H1 (cell line): ENCODE measurements around the gene RELL2. TPM values are rescaled to one million over a fixed set of nuclear protein-coding genes. Genes with fewer than 3 reads are reported as not detected.
A peak's percentile ranks its signal among the peaks of the same experiment; 100 is the strongest.

Source experiments
- CEBPB ChIP-seq: IDR thresholded peaks from 2 replicates; pipeline ENCODE4 v1.6.1; 2012; ENCODE audit warnings: low read depth, low read length
- CHD2 ChIP-seq: IDR thresholded peaks from 2 replicates; pipeline ENCODE4 v1.6.1; 2012; ENCODE audit warnings: low read length, improper control_type of control experiment
- CHD7 ChIP-seq: fragments of 300-600 bp; sonication (generic); IDR thresholded peaks from 2 replicates; pipeline ENCODE4 v1.7.1; 2012; ENCODE audit warnings: low read length, moderate library complexity, mild to moderate bottlenecking, inconsistent platforms; ENCODE audit not compliant: insufficient replicate concordance
- FOSL1 ChIP-seq: IDR thresholded peaks from 2 replicates; pipeline ENCODE4 v1.6.1; 2011; ENCODE audit warnings: mild to moderate bottlenecking, low read depth, low read length, moderate library complexity; ENCODE audit not compliant: insufficient read depth
- RFX5 ChIP-seq: IDR thresholded peaks from 2 replicates; pipeline ENCODE4 v1.6.1; 2011; ENCODE audit warnings: low read depth, low read length, improper control_type of control experiment, borderline replicate concordance
- SIRT6 ChIP-seq: IDR thresholded peaks from one replicate; pipeline ENCODE4 v1.7.1; 2012; ENCODE audit warnings: low read length, inconsistent platforms
- SRF ChIP-seq: IDR thresholded peaks from 2 replicates; pipeline ENCODE4 v1.6.1; 2011; ENCODE audit warnings: mild to moderate bottlenecking, low read depth, low read length, moderate library complexity
- SUZ12 ChIP-seq: fragments of 200-600 bp; sonication (generic); IDR thresholded peaks from 2 replicates; pipeline ENCODE4 v1.6.1; 2012; ENCODE audit warnings: mild to moderate bottlenecking, inconsistent platforms, low read length, moderate library complexity, mixed read lengths
- polyA plus RNA-seq, 7 experiments: library from polyadenylated mRNA; depleted of rRNA in 3 of 7; stranded (reverse) in 5 of 7; unstranded in 2 of 7; fragments of >200 nt in 5 of 7; fragments of 200-250 nt in 2 of 7; gene quantifications; 1 replicate in 5 of 7; 2 replicates in 1 of 7; 4 replicates in 1 of 7; pipeline versions ENCODE4 v1.2.1 to v1.2.3, GENCODE V29; 2011 to 2013; ENCODE audit warnings: missing spikeins in 2 of 7, mixed read lengths in 2 of 7
- total RNA-seq: library from RNA; stranded (reverse); fragmentation: NEBNext Ultra II Directional; extraction: Animal tissue kit (Norgen Biotek cat#: 25700); gene quantifications from 2 replicates; pipeline ENCODE4 v1.2.1, GENCODE V29; 2021
- TF ChIP-seq, protein P1 (sequence below): IDR thresholded peaks from 2 replicates; pipeline ENCODE4 v1.6.1; 2012; ENCODE audit warnings: low read length, inconsistent platforms

The RELL2 gene
- total and polyA plus RNA-seq, 2 of the 8 experiments (the other 6 are each of a cell fraction or from before 2014, with no cell fraction given) = 18.6 to 23.7 TPM

- TF ChIP-seq CEBPB (no peak), SRF (peak; percentile 41; the same call in 1 of the 2 replicates), CHD2 (peak; percentile 50; the same call in 1 of the 2 replicates), FOSL1 (no peak), SIRT6 (no peak), CHD7 (no peak), RFX5 (no peak), SUZ12 (peak; percentile 49; the same call in 1 of the 2 replicates)
- TF ChIP-seq, protein P1, sequence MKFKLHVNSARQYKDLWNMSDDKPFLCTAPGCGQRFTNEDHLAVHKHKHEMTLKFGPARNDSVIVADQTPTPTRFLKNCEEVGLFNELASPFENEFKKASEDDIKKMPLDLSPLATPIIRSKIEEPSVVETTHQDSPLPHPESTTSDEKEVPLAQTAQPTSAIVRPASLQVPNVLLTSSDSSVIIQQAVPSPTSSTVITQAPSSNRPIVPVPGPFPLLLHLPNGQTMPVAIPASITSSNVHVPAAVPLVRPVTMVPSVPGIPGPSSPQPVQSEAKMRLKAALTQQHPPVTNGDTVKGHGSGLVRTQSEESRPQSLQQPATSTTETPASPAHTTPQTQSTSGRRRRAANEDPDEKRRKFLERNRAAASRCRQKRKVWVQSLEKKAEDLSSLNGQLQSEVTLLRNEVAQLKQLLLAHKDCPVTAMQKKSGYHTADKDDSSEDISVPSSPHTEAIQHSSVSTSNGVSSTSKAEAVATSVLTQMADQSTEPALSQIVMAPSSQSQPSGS = no peak
- TF ChIP-seq, all 59 proteins: peak for 31
These were observed 17.8 kb upstream of the RELL2 start, which contains the start of gene DIAPH1 (continued) for GRCh38 chr5:141618804-141619554.
